DOHH2 (cell line): ENCODE results near the gene RUNX2.

Experiments used
- H3F3A ChIP-seq: fragments of 200-600 bp; sonication (generic), shearing (Covaris generic); 2 replicates; pipeline ENCODE4 v1.6.0; 2016; ENCODE audit warnings: antibody characterized with exemption, mild to moderate bottlenecking; ENCODE audit not compliant: control insufficient read depth, insufficient read depth
- H3K27ac ChIP-seq: fragments of 200-600 bp; sonication (generic); 2 replicates; pipeline ENCODE4 v1.5.1; 2014; ENCODE audit warnings: low read depth, mild to moderate bottlenecking, low read length, moderate library complexity
- H3K27me3 ChIP-seq: fragments of 200-600 bp; sonication (generic); 2 replicates; pipeline ENCODE4 v1.6.1; 2014; ENCODE audit warnings: mild to moderate bottlenecking, low read length, mixed read lengths; ENCODE audit not compliant: control insufficient read depth
- H3K36me3 ChIP-seq: fragments of 200-600 bp; sonication (generic); 2 replicates; pipeline ENCODE4 v1.6.1; 2014; ENCODE audit warnings: mild to moderate bottlenecking, low read length, moderate library complexity, mixed read lengths; ENCODE audit not compliant: control insufficient read depth
- H3K4me1 ChIP-seq: fragments of 200-600 bp; sonication (generic); 2 replicates; pipeline ENCODE4 v1.6.1; 2014; ENCODE audit warnings: mild to moderate bottlenecking, low read length, mixed read lengths; ENCODE audit not compliant: control insufficient read depth
- H3K4me2 ChIP-seq: fragments of 200-600 bp; sonication (generic); 2 replicates; pipeline ENCODE4 v1.6.0; 2014; ENCODE audit warnings: mild to moderate bottlenecking, low read length, moderate library complexity
- H3K4me3 ChIP-seq: fragments of 200-600 bp; sonication (generic); 2 replicates; pipeline ENCODE4 v1.5.1; 2014; ENCODE audit warnings: mild to moderate bottlenecking, low read length, mixed read lengths
- H3K79me2 ChIP-seq: fragments of 200-600 bp; sonication (generic); 2 replicates; pipeline ENCODE4 v1.6.1; 2014; ENCODE audit warnings: mild to moderate bottlenecking, low read length, mixed read lengths; ENCODE audit not compliant: control insufficient read depth
- H3K9me2 ChIP-seq: fragments of 200-600 bp; sonication (generic); replicated peaks from 2 replicates; pipeline ENCODE4 v1.6.1; 2014; ENCODE audit warnings: mild to moderate bottlenecking, low read length, mixed read lengths; ENCODE audit not compliant: control insufficient read depth
- H3K9me3 ChIP-seq: fragments of 200-600 bp; sonication (generic); 2 replicates; pipeline ENCODE4 v1.6.1; 2014; ENCODE audit warnings: antibody characterized with exemption, low read length, mixed read lengths; ENCODE audit not compliant: control insufficient read depth, insufficient read depth
- H4K20me1 ChIP-seq: fragments of 200-600 bp; sonication (generic); 2 replicates; pipeline ENCODE4 v1.6.0; 2014; ENCODE audit warnings: low read depth, mild to moderate bottlenecking, antibody characterized with exemption, low read length, moderate library complexity; ENCODE audit not compliant: control insufficient read depth, insufficient read depth
- EZH2phosphoT487 ChIP-seq: fragments of 200-600 bp; sonication (generic); IDR thresholded peaks from 2 replicates; pipeline ENCODE4 v1.6.1; 2017; ENCODE audit warnings: borderline replicate concordance, mild to moderate bottlenecking, antibody characterized with exemption, low read length, moderate library complexity, mixed read lengths
- TF ChIP-seq, protein P1 (sequence below): fragments of 200-600 bp; sonication (generic); IDR thresholded peaks from one replicate; pipeline ENCODE4 v1.5.1; 2014; ENCODE audit warnings: antibody characterized with exemption, mild to moderate bottlenecking, low read depth, low read length; ENCODE audit not compliant: poor library complexity, severe bottlenecking

RUNX2 gene

DNA sequence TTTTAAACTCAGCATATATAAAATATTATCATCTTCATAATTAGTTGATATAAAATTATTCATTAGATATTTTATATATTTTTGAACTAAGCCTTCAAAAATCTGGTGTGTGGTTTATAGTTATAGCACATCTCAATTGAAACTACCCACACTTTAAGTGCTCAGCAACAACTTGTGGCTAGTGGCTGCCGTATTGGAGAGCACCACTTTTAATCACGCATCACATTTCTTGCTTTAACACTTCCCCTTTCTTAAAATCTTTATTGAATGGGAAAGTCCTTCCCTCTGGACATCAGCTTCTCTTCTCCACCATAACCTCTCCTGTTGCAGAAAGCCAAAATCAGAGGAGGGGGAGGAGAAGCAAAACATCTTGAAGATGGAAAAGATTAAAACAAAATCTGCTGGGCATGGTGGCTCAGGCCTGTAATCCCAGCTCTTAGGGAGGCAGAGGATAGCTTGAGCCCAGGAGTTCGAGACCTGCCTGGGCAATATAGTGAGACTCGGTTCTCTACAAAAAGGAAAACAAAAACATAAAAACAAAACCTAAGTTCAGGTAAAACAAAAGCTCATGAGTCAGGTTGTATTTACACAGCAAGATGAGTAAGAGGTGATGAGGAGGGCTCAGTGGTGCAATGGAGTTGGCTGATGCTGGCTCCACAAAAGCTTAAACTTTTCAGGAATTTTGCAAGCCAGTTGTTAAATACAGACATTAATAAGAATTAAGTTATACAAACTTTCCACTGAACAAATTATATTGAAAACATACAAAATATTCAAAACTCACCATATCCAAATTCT, 286.6 kb downstream of the RUNX2 start:
- Histone ChIP-seq H3K36me3 (no peaks in the 10 kb centered on the region), H3F3A (0 out of 2 replicates have a peak, but pooled peaks cover 3% of the 10 kb centered on the region), H3K27ac (no peak overlapping the region), H3K4me2 (no peak overlapping the region), H3K9me2 (no peaks in the 10 kb centered on the region), H3K27me3 (peaks cover 15% of the 10 kb centered on the region), H3K4me1 (peaks cover 15% of the 10 kb centered on the region), H4K20me1 (no peaks in the 10 kb centered on the region), H3K9me3 (no peaks in the 10 kb centered on the region), H3K4me3 (no peak overlapping the region), H3K79me2 (no peaks in the 10 kb centered on the region)
- TF ChIP-seq EZH2phosphoT487 = no peak
- TF ChIP-seq, protein P1, sequence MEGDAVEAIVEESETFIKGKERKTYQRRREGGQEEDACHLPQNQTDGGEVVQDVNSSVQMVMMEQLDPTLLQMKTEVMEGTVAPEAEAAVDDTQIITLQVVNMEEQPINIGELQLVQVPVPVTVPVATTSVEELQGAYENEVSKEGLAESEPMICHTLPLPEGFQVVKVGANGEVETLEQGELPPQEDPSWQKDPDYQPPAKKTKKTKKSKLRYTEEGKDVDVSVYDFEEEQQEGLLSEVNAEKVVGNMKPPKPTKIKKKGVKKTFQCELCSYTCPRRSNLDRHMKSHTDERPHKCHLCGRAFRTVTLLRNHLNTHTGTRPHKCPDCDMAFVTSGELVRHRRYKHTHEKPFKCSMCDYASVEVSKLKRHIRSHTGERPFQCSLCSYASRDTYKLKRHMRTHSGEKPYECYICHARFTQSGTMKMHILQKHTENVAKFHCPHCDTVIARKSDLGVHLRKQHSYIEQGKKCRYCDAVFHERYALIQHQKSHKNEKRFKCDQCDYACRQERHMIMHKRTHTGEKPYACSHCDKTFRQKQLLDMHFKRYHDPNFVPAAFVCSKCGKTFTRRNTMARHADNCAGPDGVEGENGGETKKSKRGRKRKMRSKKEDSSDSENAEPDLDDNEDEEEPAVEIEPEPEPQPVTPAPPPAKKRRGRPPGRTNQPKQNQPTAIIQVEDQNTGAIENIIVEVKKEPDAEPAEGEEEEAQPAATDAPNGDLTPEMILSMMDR = no peak

DNA sequence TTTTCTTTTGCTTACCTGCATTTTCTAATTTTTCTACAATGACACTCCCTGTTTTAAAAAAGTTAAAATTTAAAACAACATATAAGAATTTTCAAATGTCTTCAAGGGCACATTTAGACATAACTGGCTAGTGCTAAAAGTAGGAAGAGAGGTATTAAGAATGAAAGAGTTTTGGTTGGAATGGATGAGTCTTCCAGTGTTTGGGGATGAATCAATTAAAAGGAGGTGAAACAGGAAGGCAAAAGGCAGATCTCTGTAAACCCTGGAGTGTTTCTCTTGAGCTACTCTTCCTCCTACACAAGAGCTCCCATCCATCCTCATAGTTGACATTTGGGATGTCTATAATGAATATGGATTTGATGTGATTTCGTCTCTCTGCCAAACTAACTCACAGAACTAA, 288.1 kb downstream of the RUNX2 start:
- no peak for TF ChIP-seq EZH2phosphoT487
- TF ChIP-seq, protein P1 = no peak
- no peaks in the 10 kb centered on the region for H4K20me1 ChIP-seq
- peaks cover 15% of the 10 kb centered on the region for H3K27me3 ChIP-seq
- H3K36me3 ChIP-seq = no peaks in the 10 kb centered on the region
- no peaks in the 10 kb centered on the region for H3K79me2 ChIP-seq
- H3K4me2 ChIP-seq = no peak overlapping the region
- no peak overlapping the region for H3K4me3 ChIP-seq
- peaks cover 15% of the 10 kb centered on the region for H3K4me1 ChIP-seq
- no peaks in the 10 kb centered on the region for H3F3A ChIP-seq
- no peaks in the 10 kb centered on the region for H3K9me2 ChIP-seq
- no peaks in the 10 kb centered on the region for H3K9me3 ChIP-seq
- H3K27ac ChIP-seq = no peak overlapping the region

DNA sequence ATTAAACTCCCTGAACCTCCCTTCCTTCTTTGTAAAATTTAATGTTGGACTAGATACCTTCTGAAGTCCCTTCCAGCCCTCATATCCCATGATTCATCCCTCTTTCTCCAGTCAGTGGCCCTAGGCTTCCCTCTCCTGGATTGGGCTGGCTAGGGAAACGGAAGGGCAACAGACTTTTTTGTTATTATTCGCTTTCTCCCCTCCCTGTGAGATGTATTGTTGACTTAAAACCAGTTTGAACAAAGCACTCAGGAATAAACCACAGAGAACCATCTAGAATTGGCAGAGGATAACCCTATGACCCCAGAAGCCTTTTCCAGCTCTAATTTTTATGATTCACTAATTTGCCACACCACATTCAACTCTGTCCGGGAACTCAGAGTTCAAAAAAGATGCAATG, 289.3 kb downstream of the RUNX2 start:
- no peaks in the 10 kb centered on the region for H3K9me3 ChIP-seq
- TF ChIP-seq, protein P1 = no peak
- TF ChIP-seq EZH2phosphoT487 = no peak

More for the DNA sequence above, 289.3 kb downstream of the RUNX2 start:
- H3K27ac ChIP-seq = no peak overlapping the region
- H3K4me1 ChIP-seq = peaks cover 11% of the 10 kb centered on the region
- H3K79me2 ChIP-seq = no peaks in the 10 kb centered on the region
- no peaks in the 10 kb centered on the region for H4K20me1 ChIP-seq
- no peak overlapping the region for H3K4me2 ChIP-seq
- H3K27me3 ChIP-seq = peaks cover 14% of the 10 kb centered on the region
- no peaks in the 10 kb centered on the region for H3K36me3 ChIP-seq
- no peaks in the 10 kb centered on the region for H3K9me2 ChIP-seq
- no peak overlapping the region for H3K4me3 ChIP-seq
- no peaks in the 10 kb centered on the region for H3F3A ChIP-seq
